Breast epithelium (tissue), 3 donors: ENCODE measurements around the gene ARHGAP25.

Source experiments
- CTCF ChIP-seq, 3 donors: fragments of 450-650 bp; IDR thresholded peaks; one replicate each; pipeline ENCODE4 v1.5.1; 2016 to 2017; ENCODE audit warnings: antibody characterized with exemption in 3 of 3, mild to moderate bottlenecking in 3 of 3, moderate library complexity in 3 of 3
- POLR2A ChIP-seq: fragments of 450-650 bp; IDR thresholded peaks from one replicate; pipeline ENCODE4 v1.6.1; 2016; ENCODE audit warnings: antibody characterized with exemption, mild to moderate bottlenecking, moderate library complexity

DNA sequence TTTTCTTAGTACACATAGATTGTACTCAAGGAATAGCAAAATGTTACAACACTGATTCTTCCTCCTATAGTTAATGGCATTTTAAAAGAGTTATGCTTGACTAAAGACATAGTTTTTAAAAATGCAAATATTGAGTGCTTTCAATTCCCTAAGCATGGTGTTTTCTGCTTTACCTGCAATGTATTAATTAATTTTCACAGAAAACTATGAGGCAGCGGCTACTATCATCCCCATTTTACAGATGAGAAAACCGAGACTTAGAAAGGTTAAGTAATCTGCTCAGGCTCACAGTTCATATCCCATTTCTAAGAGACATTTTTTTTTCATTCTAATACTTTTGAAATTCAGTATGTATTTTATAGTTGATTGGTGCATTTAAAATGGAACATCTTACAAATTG lies 98.6 kb downstream of the ARHGAP25 start:
- TF ChIP-seq CTCF (IDR thresholded peaks at IDR 0.05) (no peak), POLR2A (no peak)
